Muscle of arm (tissue), 12 donors: ENCODE data around the gene FKBP9. TPM values are rescaled to one million over a fixed set of nuclear protein-coding genes. Genes with fewer than 3 reads are reported as not detected.
A peak's percentile ranks its signal among the peaks of the same experiment; 100 is the strongest.
"Not testable (repeated sequence)": the region's sequence is repeated elsewhere in the genome, so short reads cannot be mapped to it uniquely, and the experiment has no call there.

ENCODE experiments used
- DNase-seq: peaks from one replicate; pipeline ENCODE4 v3.0.0-alpha.2; 2013
- polyA plus RNA-seq, 12 donors: library from polyadenylated mRNA; unstranded; fragments of 120-200 nt; gene quantifications; one replicate each; pipeline ENCODE4 v1.2.1, GENCODE V29; 2013; ENCODE audit not compliant: insufficient read length in 12 of 12

The FKBP9 gene
- polyA plus RNA-seq, 12 donors = 136 to 294 (median 165) TPM

DNA sequence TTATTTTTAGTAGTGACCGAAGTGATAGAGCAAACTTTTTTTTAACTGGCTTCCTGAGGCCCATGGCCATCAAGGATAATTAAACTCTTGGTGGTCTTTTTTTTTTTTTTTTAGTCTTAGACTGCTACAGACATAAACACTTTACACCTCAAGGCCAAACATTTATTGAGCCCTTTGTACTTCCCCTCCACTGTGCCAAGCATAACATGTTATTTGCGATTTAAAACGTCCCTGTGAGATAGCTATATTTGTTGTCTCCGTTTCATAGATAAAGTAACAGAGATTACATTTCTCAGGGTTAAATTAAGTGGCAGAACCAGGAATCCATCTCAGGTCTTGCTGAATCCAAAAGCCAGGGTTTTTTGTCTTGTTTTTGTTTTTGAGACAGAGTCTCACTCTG, 42.1 kb downstream of the FKBP9 start:
- not testable (repeated sequence) for DNase-seq

DNA sequence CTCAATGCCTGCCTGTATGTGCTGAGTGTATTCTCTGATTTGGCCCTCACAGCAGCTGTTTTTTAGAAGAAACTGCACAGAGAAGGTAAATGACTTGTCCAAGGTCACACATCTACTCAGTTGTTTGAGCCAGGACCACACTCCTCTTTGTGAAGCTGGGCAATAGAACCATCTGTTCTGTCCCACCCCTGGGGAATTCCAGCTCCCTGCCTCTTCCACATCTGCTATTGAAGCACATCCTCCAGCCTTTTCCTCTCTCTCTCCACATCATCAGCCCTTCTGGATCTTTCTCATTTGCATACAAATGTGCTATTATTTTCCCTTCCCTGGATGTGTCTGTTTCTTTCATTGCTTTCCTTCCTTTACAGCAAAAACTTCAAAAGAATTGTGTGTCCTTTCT, 45.9 kb downstream of the FKBP9 start:
- not testable (repeated sequence) for DNase-seq

DNA sequence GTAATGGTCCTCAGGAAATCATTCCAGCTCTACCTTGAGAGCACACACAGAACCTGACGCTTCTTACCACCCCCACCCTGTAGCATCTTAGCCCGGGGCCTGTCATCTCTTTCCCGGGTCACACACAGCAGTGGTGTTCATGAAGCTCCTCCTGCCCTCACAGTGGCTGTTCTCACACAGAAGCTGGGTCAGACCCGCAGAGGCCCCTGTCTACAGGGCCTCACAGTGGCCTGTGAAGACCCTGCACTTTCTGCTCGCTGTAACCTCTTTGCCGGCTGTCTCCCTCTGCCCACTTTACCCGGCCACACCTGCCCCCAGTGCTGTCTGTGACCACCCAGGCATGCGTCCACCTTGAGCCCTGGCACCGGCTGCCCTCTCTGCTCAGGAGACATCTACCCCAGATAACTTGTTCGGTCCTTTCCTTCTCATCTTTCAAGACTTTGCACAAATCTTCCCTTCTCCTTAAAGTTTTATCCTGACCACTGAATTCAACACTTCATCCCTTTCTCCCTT, 46.9 kb downstream of the FKBP9 start:
- DNase-seq = not testable (repeated sequence)

DNA sequence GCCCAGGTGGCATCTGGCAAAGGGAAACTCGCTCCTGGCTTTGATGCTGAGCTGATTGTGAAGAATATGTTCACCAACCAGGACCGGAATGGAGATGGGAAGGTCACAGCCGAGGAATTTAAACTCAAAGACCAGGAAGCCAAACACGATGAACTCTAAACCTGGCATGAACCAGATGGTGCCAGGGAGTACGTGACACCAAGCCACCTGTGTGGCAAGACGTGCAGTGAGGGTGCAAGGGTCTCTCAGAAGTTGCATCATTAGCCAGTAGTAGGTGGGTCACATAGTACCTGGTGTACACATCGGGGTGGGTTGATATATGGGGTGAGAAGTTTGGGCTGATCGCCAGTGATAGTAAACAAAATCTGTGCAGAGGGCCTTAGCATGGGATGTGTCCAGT, 48.0 kb downstream of the FKBP9 start:
- not testable (repeated sequence) for DNase-seq

DNA sequence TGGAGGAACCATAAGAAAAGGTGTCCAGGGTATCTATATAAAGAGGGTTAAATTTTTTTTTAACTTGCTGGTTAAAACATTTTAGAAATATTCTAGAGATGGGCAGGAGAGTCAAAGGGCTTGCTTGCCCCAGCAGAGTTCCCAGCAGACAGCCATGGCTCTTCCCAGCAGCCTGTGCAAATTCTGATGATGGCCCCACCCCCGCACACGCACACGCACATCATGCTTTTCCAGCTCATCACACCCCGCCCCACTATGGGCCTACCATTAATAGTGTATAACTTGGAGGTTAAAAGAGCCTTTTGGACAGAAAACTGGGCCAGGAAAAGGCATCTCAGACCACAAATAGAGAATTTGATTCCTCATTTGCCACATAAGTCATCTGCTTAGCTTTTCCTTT, 48.5 kb downstream of the FKBP9 start:
- DNase-seq = not testable (repeated sequence)

DNA sequence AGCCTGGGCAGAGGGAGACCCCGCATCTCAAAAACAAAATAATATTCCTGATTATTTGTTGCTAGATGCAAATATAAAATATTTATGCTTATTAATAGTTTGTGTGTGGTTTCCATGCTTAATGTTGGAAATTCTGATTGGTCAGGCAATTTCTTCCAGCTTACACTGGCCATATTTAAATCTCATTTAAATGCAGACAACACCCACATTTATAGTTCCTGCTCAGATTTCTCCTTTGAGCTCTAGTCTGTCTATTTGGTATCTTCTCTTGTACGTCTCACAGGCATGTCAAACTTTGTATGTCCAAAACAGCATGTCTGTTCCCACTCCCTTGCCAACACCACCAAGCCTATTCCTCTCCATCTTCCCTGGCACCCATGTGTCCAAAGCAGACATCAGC, 52.5 kb downstream of the FKBP9 start:
- no peak for DNase-seq

DNA sequence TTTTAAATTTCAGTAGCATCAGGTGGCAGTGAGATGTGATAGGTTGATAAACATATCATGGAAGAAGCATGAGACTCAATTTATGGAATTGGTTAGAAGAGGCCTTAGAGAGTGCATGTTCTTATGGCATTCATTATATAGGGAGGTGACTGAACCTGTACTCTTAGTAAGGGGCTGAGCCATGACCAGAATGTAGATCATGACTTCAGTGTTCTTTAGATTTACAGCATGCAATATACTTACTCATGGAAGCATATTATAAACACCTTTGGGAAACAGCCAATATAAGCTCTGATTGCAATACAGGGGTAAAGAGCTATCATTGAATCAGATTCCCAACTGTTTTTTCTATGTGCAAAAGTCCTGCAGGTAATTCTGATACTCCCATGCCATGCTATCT, 55.1 kb downstream of the FKBP9 start:
- no peak for DNase-seq

DNA sequence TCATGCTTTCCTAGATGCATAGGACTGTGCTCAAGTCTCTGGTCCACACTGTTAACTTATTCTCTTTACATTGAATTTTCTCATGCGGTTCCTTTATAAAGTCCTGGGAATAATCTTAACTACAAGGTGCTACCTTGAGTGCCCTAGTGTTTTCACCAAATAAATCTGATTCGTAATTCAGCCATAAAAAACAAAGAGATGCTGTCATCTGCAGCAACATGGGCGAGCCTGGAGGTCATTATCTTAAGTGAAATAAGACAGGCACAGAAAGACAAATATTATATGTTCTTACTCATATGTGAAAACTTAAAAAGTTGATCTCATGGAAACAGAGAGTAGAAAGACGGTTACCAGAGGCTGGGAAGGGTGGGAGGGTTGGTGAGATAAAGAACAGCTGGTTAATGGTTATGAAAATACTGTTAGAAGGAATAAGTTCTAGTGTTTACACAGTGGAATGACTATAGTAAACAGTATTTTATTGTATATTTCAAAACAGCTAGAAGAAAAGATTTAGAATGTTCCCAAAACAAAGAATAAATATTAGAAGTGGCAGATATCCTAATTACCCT, 67.0 kb downstream of the FKBP9 start:
- no peak for DNase-seq

DNA sequence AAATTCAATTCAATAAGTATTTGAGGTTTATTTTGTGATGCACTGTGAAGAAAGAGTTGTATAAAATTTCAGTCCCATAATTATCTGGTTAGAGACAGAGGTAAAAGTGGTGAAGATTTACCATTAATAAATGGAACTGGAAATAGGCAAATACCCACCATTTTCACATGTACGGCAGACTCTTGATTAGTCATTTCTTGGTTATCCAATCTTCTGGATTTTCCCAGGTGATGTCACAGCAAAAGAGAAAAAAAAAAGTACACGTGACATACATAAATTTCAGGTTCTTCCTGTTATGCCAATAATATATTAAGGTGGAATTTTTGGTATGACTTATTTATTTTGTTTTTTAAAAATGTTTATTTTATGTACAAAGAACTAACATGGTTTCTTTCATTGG, 78.5 kb downstream of the FKBP9 start:
- no peak for DNase-seq

DNA sequence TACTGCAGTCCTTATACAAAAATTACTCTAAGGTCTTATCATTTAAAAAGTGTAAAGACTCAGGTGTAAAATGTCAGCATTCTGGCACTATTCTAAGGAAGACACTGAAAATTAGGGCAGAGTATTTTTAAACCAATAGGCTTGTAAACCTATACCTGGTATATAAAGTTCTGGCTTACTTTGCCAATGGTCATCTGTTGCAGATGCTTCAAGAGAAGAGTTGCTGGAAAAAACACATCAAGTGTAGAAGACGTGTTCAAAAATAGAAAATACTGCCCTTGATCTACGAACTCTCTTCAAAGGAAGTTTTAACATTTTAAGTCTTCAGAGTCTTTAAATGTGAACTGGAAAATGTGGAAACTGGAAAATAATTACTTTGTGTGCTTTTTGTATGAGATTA, 81.4 kb downstream of the FKBP9 start:
- no peak for DNase-seq

DNA sequence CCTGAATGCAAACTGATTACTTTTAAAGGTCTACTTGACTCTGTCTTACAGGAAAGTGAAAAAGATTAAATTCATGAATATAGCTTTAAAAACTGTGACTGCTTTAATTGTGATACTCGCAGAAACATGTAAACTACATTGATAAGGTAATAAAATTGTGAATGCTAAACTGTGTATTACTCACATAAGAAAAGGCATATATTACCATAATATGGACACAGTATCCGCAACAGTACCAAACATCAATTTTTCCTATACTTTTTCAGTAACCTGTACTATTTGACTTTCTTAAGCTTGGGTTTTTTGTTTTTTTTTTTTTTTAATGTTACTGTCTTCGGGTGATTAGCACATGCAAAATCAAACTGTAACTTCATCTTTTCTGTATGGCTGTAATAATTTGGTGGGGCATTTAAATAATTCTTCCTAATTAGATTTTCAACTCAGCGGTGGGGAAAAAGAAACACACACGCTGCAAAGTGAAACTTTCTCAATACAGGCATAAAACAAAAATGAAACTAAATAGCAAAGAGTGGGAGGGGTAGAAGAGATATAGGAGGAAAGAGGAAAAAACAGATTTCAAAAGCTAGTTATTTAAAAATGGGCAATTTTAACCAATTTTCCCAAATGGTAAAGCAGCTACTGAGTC, 82.1 kb downstream of the FKBP9 start:
- no peak for DNase-seq

DNA sequence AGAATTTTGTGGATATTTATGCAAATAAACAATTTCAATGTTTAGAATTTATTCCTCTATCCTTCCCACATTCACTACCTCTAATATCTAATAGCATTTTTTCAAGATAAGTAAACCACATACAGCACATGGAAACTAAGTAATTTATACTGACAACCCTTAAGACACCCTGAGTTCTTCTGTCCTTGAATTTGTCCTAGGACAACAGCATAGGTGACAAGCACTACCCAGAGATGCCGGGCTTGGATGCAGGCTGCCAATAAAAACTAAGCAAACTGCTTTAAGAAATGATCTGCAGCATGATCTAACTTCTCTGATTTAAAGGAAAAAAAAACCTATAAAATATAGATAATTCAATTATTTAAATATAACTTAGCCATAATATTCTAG, 82.7 kb downstream of the FKBP9 start:
- DNase-seq = no peak

DNA sequence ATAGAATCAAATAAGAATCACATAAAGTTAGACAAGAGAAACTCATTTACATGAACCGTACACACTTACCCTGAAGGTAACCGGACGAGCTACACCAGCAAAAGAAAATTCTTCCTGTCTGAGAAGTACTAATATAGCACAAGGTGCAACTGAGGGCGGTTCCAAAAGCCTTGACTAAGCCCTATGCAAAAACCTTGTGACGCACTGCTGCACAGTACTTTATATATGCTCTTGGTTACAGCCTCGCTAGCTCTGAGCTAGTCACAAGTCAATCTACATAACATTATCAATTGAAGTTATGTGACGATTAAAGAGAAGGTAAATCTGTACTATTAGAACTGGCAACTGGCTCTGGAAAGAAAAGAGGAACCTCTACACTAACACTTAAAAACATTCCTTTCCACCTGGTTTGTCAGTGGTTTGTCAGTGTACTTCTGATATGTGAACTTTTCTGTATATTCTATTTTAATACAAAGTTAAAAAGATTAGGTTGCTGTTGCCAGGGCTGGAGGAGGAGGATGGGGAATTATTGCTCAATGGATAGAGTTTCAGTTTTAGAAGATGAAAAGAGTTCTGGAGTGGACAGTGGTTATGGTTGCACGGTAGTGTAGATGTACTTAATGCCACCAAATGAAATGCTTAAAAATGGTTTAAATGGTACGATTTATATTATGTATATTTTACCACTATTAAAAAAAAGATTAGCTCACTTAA, 83.7 kb downstream of the FKBP9 start:
- DNase-seq = no peak

DNA sequence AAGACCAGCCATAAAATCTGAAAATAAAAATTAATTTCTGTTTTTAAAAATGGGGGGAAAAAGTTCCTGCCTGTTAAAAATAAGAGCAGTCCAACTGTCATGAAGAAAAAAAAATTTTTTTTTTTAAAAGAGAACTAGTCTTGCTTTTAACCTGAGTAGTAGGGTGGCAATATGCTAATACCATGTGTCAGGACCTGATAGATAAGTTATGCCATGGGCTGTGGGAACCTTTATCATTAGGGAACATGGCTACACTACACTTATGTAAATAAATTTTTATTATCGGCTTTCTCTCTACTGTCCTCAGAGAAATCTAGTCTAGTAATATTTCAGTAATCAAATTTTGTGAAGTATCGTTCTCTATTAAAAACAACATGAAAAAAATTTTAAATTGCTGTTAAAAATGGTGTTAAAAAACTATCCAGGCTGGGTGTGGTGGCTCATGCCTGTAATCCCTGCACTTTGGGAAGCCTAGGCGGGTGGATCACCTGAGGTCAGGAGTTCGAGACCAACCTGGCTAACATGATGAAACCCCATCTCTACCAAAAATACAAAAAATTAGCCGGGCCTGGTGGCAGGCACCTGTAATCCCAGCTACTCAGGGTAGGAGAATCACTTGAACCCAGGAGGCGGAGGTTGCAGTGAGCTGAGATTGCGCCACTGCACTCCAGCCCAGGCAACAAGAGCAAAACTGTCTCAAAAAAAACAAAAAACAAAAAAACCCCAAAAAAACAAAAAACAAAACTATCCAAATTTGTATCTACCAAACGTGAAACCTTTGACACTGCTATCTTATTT, 84.6 kb downstream of the FKBP9 start:
- no peak for DNase-seq

DNA sequence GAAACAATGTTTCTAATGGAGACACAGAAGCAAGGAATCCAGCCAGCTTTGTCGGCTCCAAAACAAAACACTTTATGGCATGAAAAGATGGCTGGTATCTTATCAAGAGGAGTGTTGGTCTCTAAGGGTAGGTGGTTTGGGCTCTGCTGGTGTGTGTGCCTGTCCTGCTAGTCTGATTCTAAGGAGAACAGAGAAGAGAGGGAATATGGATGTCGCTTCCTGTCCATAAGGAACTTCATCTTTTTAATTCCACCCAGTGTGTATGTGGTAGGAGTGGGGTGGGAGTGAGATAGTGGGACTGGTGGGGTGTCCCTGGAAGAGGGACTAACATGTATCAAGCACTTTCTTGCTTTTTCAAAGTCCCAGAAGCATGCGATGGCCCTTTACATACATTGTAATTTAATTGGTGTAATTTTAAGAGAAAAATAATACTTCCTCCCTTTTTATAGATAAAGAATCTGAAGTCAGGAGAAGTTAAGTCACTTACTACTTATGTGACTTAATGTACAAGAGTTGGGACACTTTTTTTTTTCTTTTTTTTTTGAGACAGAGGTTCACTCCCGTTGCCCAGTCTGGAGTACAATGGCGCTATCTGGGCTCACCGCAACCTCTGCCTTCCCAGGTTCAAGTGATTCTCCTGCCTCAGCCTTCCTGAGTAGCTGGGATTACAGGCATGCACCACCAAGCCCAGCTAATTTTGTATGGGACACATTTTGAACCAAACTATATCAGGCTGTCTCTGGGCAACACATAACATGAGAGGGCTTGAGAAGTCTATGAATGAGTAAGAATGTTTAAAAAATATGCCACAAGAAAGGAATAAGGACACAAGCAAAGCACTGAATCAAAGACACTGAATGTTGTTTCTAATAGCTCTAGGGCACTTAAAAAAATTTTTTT, 86.5 kb downstream of the FKBP9 start:
- no peak for DNase-seq

DNA sequence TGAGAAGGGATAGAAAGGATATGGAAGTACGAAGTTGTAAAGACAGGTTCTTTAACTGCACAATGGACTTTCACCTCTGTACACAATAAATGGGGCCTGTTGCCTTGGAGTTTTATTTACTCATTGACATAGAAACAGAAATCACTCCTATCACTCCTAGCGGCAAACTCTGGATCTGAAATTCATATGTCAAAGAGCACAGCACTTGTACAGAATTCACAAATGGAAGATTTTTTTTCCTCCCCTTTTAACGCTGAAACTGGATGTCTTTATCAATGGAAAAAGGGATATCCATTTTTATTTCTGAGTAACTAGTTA, 87.1 kb downstream of the FKBP9 start:
- DNase-seq = no peak

DNA sequence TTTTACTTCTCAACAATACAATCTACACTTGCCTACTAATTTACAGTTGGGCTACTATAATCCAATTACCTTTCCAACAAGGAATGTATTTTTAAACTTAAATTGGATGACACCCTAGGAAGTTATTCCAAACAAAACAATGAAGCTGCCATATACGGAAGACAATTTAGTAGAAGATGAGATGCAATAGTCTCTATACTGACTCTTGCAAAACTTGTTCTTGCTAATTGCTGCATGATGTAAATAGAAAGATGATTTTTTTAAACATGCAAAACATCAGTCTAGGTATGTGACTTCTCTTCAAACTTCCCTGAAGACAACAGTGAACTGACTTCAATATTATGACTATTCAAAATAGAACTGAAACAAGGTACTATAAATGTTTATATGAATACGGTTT, 87.7 kb downstream of the FKBP9 start:
- DNase-seq = no peak

DNA sequence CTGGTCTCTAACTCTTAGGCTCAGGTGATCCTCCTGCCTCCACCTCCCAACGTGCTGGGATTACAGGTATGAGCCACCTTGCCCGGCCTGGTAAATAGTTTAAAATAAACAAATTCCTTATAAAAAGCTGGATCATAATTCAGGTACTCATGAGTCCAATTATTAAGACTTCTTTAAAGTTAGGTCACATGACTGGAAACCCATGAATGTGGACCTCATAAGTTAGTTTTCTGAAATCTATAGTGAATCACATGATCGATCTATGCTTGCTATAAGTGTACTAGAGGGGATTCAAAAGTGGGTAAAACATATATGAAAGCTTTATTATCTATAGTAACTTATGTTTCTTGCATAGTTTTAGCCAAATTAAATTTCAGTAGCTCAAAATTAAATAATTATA, 91.0 kb downstream of the FKBP9 start:
- no peak for DNase-seq

DNA sequence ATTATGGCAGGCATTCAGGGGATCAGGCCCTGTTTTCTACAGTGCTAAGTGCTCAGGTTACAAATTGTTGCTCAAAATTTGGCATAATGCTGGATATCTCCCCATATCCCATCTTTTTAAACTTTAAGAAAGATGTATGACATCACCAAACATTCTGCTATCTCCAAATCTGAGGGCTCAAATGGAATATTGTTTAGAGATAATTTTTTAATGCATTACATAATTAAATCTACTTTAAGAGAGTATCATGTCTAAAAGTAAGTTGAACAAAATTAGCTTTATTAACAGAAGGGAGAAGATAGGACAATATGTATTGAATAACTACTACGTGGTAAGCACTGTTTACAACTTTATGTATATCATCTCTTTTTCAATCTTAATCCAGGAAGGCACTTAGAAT, 91.5 kb downstream of the FKBP9 start:
- DNase-seq = no peak

DNA sequence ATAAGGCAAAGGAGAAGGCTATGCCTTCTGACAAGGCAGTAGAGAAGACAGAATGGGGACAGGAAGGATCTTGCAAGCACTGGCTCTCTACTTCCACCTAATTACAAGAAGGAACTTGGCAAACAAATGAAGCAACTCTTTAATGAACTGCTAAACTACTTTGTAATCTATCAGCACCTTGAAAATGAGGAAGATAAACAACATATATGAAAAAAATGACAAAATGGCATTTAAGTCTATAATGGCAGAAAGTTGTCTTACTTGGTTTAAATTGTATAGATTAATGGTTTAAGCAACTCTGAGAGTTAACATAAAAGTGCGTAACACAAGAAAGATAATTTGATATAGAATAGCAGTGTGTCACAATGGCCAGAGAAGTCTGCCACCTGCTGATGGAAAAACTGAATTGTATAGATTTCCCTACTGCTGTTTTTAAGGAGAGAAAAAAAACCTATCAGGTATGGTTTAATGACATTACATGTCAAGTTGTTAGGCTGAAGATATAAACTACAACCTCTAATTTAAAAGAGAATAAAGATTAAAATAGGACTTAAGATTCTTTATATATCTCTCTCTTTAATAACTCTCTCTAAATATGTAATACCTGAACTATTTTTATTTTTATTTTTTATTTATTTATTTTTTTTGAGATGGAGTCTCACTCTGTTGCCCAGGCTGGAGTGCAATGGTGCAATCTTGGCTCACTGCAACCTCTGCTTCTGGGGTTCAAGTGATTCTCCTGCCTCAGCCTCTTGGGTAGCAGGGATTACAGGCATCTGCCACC, 93.5 kb downstream of the FKBP9 start:
- DNase-seq = peak; percentile 60

DNA sequence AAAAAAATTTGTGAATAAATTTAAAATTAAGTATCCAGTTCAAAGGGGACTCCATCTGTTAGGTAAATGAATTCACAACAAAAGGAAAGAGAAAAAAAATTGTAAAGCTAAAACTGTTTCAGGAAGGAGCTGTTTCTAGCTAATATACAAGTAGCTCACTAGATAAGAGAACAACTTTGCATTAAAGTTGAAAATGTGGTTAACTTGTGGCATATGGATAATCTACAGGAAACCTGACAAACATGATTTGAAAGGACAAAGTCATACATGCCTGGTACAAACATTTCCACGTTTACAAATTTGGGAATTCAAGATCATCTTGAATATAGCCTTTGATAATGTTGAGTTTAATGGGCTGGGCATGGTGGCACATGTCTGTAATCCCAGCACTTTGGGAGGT, 96.5 kb downstream of the FKBP9 start:
- no peak for DNase-seq
